ENCODE results near the gene NOXRED1. TPM values are rescaled to one million over a fixed set of nuclear protein-coding genes. Genes with fewer than 3 reads are reported as not detected.
A peak's percentile ranks its signal among the peaks of the same experiment; 100 is the strongest.

Gene NOXRED1
- total RNA-seq, 1 donor from 2014 or later = 0.10 TPM

- DNase-seq = no peak
Observed at GRCh38 chr14:77407158-77407557, 16.2 kb downstream of the NOXRED1 start.

DNA sequence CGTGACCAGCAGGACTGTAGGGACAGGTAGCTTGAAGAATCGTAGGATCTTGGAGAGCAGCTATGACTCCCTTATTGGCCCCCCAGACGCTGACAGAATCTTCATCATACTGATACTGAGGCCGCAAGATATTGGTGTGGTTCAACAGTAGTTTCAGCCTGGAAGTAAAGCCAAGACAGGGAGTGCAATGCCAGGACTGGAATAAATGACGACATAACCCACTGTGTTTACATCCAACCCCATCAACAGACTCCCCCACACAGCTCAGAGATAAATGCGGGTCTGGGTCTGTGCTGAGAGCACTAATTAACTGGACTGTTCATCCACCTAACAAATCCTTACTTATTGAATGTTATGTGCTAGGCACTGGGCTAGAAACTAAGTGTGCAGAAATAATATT, 16.6 kb downstream of the NOXRED1 start:
- no peak for DNase-seq

DNA sequence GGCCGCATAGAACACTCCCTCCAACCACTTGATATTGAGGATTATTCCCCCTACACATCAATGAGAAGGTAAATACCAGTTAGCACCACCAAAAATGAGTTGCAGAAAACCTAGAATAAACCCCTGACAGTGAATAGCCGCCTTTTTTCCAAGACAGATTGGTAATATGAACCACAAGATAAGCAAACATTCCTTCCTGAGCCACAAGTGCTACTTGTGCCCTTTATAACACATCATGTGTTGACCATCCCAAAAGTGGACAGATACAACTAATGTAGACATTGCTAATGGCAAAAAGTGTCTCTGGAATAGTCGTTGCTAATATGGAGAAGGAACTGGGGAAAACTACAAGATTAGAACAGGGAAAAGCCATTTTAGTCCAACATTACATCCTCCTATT, 17.2 kb downstream of the NOXRED1 start:
- no peak for DNase-seq

DNA sequence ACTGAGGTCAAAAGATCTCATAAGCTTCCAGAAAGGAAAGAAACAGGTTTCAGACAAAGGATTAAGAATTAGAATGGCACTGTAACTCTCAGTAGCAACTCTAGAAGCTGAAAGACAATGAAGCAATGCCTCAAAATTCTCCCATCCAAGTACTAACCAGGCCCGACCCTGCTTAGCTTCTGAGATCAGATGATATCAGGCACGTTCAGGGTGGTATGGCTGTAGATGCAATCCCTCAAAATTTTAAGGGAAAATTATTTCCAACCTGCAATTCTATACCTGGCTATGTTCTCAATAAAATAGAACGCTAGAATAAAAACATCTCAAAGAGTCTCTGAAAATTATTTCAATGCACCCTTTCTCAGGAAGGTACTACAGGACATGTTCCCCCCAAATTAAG, 19.6 kb downstream of the NOXRED1 start:
- DNase-seq = no peak

- DNase-seq = no peak
Observed at GRCh38 chr14:77400216-77400615, 23.1 kb downstream of the NOXRED1 start.

GRCh38 chr14:77390188-77390587, 33.1 kb downstream of the NOXRED1 start:
- no peak for DNase-seq

DNA sequence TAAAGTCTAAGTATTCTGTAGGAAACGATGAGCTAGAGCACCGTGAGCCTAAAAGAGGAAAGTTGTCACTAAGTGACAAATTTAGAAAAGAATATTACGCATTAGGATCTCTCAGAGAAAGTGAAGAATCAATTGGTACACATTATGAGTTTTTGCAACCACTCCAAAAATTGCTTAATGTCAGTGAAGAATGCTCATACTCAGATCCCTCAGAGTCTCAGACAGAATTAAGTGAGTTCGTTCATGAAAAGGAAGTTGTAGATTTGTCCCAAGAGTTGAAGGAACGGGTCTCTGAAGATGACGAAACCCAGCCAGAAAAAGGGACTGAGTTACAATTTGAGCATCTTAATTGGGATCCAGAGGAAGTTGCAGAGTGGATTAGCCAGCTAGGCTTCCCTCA, 44.6 kb downstream of the NOXRED1 start:
- no peak for DNase-seq

DNA sequence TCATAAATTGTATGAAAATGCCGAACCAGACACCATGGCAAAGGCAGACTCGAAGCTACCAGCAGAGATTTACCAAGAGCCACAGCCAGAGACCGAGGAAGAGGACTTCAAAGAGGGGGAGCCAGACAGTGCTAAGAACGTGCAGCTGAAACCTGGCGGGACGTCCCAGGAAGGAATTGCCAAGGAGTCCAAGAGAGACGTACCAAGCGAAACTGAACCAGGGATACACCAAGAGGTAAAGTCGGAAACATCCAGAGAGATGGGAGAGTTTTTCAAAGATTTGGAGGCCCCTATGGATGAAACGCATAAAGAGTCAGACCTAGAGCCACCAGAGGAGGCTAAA, 45.9 kb downstream of the NOXRED1 start:
- no peak for DNase-seq

DNA sequence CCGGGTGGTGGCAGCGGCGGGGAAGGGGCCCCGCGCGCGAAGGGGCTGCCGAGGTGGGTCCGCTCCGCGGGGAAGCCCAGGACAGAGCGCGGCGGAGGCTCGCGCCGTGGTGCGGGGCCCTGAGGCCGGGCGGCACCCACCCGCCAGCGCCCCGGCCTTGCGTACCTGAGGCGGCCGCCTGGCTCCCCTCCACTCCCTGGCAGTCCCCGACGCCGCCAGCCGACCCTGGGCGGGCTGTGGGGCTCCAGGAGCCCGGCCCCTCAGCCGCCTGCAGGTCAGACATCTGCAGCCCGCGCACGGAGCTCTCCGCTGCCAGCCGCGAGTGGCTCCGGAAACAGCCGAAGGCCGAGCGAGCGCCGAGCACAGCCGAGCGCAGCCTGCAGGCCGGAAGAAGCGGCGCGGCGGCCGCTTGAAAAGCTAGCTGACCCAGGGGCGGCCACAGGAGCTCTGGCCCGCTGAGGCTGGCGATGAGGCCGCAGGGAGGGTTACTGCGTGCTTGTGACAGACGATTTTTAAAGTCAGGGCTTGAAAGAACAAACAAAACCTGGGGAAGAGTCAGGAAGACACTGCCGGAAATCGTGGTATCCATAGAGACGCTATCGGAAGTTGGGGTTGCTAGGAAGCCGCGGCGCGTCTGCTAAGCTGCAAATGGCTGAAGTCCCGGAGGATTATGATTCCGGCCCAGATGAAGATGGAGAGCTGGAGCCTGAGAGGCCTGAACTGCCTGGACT, 46.4 kb downstream of the NOXRED1 start, which contains the start of the genes SAMD15 and TMED8:
TSS of gene SAMD15 (plus strand) at position 609 of the 731 bp plus-strand sequence. CDS start at position 649, 40 bp downstream.
TSS of gene TMED8 (minus strand) at position 324 of the 731 bp plus-strand sequence. CDS start at position 283, 41 bp downstream.
- DNase-seq = peak; percentile 90

GRCh38 chr14:77375973-77376770, 47.2 kb downstream of the NOXRED1 start:
- DNase-seq = peak; percentile 27

DNA sequence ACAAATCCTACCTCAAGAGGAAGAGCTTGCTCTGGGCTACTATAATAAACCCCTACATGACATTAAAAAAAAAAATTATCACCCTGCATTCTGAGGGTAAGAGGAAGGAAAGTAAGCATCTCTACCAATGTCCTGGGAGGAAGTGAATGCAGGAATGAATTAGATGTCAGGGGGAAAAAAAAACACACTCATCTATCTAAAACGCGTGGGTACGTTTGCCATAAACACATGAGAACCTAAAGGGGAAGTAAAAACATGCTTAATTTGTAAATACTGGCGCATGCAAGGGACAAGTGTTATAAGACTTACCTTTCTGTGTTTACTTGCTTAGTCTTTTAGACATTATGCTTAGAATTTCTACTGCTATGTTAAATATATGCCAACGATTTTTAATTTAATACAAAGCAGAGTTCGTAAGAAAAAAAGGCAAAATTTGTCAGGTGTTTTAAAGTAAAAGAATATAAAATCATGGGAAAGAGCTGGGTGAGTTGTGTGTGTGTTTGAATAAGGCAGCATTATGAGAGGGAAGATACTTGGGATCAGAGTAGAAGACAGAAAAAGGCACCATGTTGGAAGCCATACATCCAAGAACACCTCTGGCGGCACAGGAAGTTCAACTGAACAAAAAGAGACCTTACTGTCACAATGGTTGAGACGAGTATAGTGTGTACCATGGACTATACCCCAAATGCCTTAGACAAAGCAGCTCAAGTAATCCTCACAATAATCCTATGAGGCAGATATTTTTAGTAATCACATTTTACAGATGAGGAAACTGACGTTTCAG, 48.0 kb downstream of the NOXRED1 start:
- no peak for DNase-seq

DNA sequence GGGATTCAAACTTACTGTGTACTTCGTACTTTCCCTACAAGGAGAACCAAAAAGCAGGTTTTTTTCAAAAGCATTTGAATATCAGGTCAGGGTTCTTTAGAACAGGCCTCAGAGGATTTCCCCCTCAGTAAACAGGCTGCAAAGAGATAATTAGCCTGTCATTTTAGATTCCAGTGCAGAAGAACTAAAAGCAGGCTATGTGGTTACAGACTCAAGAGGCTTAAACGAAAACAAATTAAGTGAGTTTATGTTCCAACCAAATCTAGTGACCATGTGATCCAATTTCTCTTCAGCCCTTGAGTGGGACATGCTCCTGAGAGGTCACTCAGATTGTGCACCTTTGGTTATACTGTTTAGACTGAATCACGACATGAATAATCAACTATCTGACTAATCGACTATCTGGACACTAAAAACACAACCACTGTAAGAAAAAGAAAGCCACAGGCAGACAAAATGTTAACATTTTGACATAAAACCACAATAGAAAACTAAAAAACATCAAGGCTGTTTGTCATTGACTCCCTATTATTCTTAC, 51.0 kb downstream of the NOXRED1 start:
- DNase-seq = no peak

DNA sequence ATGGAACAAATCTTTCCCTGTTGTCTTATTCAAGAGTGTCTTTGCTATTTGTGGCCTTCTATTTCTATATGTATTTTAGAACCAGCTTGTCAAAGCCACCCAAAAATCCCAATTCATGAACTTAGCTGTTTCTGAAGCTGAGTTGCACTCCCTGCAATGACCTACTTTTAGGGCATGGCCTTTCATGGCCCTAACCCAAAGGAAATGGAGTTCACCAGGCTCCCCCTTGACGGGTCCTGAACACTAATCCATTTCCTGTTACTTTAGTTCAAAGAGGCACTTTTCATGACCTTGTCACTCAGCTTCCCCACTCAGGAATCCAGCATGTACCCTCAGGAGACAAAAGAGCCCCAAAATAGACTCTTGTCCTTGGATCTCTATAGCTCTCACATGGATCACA, 54.0 kb downstream of the NOXRED1 start:
- no peak for DNase-seq

GRCh38 chr14:77364146-77364545, 59.2 kb downstream of the NOXRED1 start:
- DNase-seq = no peak

DNA sequence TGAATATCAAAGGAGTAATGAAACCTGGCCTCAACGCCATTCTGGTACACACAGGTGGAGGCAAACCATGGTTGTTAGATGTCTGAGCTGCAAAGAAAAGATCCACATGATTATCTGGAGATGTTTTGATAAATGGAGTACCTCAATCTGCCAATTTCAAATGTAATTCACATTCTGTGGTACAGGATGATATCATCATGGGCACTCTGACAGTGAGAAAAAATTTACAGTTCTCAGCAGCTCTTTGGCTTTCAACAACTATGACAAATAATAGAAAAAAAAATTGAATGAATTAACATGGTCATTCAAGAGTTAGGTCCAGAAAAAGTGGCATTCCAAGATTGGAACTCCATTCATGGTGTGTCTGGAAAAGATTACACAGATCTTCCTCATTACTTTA, 63.7 kb downstream of the NOXRED1 start:
- no peak for DNase-seq

- DNase-seq = no peak
Observed at GRCh38 chr14:77356899-77357298, 66.4 kb downstream of the NOXRED1 start.

- DNase-seq = no peak
Observed at GRCh38 chr14:77355811-77356210, 67.5 kb downstream of the NOXRED1 start.

GRCh38 chr14:77353469-77354141, 69.7 kb downstream of the NOXRED1 start:
- no peak for DNase-seq

DNA sequence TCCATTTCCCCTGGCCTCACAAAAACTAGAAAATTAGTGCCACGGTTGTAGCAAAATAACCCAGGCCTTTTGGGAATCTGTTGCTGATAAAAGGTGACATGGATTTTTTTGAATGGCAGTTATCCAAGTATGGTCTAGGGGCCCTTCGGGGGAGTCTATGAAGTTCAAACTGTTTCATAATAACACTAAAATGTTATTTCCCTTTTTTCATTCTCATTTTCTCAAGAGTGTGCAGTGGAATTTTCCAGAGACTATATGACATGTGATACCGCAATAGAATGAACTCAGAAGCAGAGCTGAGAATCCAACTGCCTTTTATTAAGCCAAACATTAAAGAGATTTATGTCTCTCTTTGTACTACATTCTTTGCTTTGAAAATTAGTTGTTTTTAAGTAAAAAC, 75.6 kb downstream of the NOXRED1 start:
- DNase-seq = peak; percentile 65

GRCh38 chr14:77346495-77346894, 76.8 kb downstream of the NOXRED1 start:
- DNase-seq = no peak

GRCh38 chr14:77344377-77344996, 78.8 kb downstream of the NOXRED1 start:
- DNase-seq = no peak

Measured in skin of body (tissue), 2 donors.